Activated naive CD4-positive, alpha-beta T cell treated with anti-CD3 and anti-CD28 coated beads, Interleukin-2, amount 10 ng/mL, durations not matched to agents 5 hours and 36 hours (primary cell): ENCODE results near the gene C15orf39. TPM values are rescaled to one million over a fixed set of nuclear protein-coding genes. Genes with fewer than 3 reads are reported as not detected.

Experiments used
- total RNA-seq, 2 experiments: library from RNA; stranded (reverse); gene quantifications; one replicate each; pipeline ENCODE4 v1.2.3, GENCODE V29; 2021

C15orf39 gene
- 10 to 100 TPM; 43.0 to 47.1 TPM for total RNA-seq

DNA sequence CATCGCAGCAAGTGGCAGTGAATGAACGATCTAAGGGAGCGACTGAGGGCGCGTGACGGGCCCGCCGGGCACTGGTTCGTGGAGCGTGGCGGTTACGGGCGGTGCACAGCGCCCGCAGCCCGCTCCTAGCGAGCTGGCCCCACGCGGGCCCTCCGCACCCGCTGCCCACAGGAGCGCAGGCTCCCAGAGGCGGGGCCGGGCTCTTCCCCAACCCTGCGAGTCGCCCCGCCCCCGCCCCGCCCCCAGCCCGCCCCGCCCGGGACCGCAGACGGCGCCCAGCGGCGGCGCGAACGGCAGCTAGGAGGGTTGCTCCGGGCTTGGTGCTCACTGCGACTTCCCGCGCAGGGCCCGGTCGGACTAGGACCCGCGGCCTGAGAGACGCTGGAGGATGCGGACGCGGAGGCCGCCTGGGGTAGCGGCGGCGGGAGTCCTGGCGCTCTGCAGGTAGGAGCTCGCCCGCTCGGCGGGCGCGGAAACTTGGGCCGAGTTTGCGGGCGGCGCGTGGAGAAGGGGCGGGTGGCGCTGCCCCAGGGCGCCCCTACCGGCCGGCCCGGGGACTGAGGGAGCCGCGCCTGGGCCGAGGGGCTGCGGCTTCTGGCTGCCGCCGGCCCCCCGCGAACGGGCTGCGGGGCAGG is at the start of gene C15orf39:
C15orf39 (plus strand) TSS at position 267 of the 635 bp plus-strand sequence. CDS start 4,167 bp downstream, outside the sequence.

DNA sequence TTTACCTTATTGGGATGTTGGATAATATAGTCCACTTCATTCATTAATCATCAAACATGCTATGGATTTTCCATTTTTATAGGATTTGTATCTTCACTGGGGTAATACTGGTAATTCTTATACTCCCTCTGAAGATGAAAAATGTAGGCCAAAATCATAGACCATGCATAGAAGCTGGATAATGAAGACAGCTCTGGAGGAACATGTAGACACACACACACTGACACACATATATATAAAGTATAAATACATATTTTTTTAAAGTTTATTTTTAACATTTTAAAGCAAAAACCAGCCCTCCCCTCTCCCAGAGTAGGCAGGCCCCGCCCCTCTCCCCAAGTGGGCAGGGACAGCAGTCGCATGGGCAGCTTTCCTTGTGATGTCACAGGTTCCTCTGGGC is 56.4 kb downstream of the C15orf39 start, which contains the start of gene GOLGA6C:
GOLGA6C (plus strand) TSS at position 301 of the 400 bp plus-strand sequence. CDS start 265 bp downstream, outside the sequence.

Other genes starting within 250 kb of the C15orf39 start
- 1 to 10 TPM; 5.5 to 5.7 TPM for gene RPP25, start 245.1 kb upstream of the C15orf39 start, total RNA-seq
- gene SCAMP5, start 206.3 kb upstream of the C15orf39 start, total RNA-seq: under 1 TPM; 0.23 to 0.24 TPM
- gene PPCDC, start 178.3 kb upstream of the C15orf39 start, total RNA-seq: 10 to 100 TPM; 16.2 to 16.8 TPM
- not detected for gene GOLGA6C, start 56.5 kb downstream of the C15orf39 start, total RNA-seq
- not detected for gene GOLGA6D, start 81.0 kb downstream of the C15orf39 start, total RNA-seq
- 10 to 100 TPM; 83.3 to 88.9 TPM for gene COMMD4, start 134.2 kb downstream of the C15orf39 start, total RNA-seq
- gene NEIL1, start 145.2 kb downstream of the C15orf39 start, total RNA-seq: 10 to 100 TPM; 16.1 to 19.5 TPM
- 100 to 1,000 TPM; 217 to 223 TPM for gene MAN2C1, start 166.7 kb downstream of the C15orf39 start, total RNA-seq
- 100 to 1,000 TPM in 1 of 2 experiments, 10 to 100 TPM in 1; 91.4 to 102 TPM for gene SIN3A, start 249.8 kb downstream of the C15orf39 start, total RNA-seq